Measurements from ENCODE around the gene SHLD1. TPM values are rescaled to one million over a fixed set of nuclear protein-coding genes. Genes with fewer than 3 reads are reported as not detected.

The SHLD1 gene
- total RNA-seq, 1 experiment from 2014 or later: 2.4 TPM

GRCh38 chr20:5836569-5836968 lies 86.4 kb downstream of the SHLD1 start:
- intact Hi-C loops (cut with micrococcal nuclease): no loop called here
- Histone ChIP-seq H3K9me2 (ENCODE audit: insufficient read depth) (no peaks in the 10 kb centered on the region), H3K36me3 (ENCODE audit: control insufficient read depth in 1 of 2, insufficient read depth in 2 of 2, low read length in 2 of 2) (no peaks in the 10 kb centered on the region), H3K9me3 (ENCODE audit: control insufficient read depth in 1 of 2, insufficient read depth in 1 of 2, low read depth in 1 of 2, low read length in 2 of 2) (no peaks in the 10 kb centered on the region), H3K9ac (ENCODE audit: low read length) (no peak overlapping the region), H4K20me1 (ENCODE audit: insufficient read depth) (no peaks in the 10 kb centered on the region), H3K27me3 (ENCODE audit: insufficient read depth, low read length) (no peaks in the 10 kb centered on the region), H3K27ac (ENCODE audit: low read depth, low read length) (no peak overlapping the region), H2AFZ (ENCODE audit: low read depth, low read length, poor library complexity, severe bottlenecking) (no peak overlapping the region), H3K79me2 (ENCODE audit: insufficient read depth, low read length) (no peaks in the 10 kb centered on the region), H3K4me2 (ENCODE audit: low read length) (no peak overlapping the region), H3K4me1 (ENCODE audit: control insufficient read depth in 1 of 2, insufficient read depth in 2 of 2, low read length in 2 of 2) (peaks cover 14% of the 10 kb centered on the region in 2 experiments), H3K4me3 (replicated peaks in 1 of 2; ENCODE audit: low read depth in 1 of 2, low read length in 2 of 2) (no peak overlapping the region)
- RAD21 ChIA-PET (ENCODE audit: low non-redundant PET in 1 of 2, low total read pairs in 2 of 2, uncharacterized antibody in 2 of 2, unreplicated experiment in 2 of 2): no interaction called here
- TF ChIP-seq TCF7L2 (IDR thresholded peaks at IDR 0.05; ENCODE audit: borderline replicate concordance, extremely low read depth, insufficient read depth, insufficient read length): no peak
- no peak for TF ChIP-seq EZH2phosphoT487 (IDR thresholded peaks at IDR 0.05; ENCODE audit: borderline replicate concordance)
- no peak for TF ChIP-seq EZH2 (IDR thresholded peaks at IDR 0.05)
- TF ChIP-seq RAD21 (IDR thresholded peaks at IDR 0.05; ENCODE audit: low read depth): no peak
- TF ChIP-seq POLR2AphosphoS5 (IDR thresholded peaks at IDR 0.05; ENCODE audit: low read depth, low read length): no peak
- POLR2A ChIA-PET: interaction anchor here (0.8 kb wide), 1 partner anchor 20 kb away, joined by 4 read pairs; no protein-coding TSS in a partner anchor
- DNase-seq (ENCODE audit: low read depth, low spot score) (no peak), ATAC-seq (no peak)
- BruUV-seq (replicated peaks): no TSS peak
- CTCF ChIA-PET: no interaction called here

GRCh38 chr20:5840411-5841002 lies 90.3 kb downstream of the SHLD1 start:
- BruUV-seq (replicated peaks): no TSS peak
- POLR2A ChIA-PET: no interaction called here
- intact Hi-C loops (cut with micrococcal nuclease): no loop called here
- CTCF ChIA-PET: no interaction called here
- peaks cover 14 to 16% of the 10 kb centered on the region in 2 experiments; a peak in 3 of 4 replicates for H3K4me1 ChIP-seq (ENCODE audit: control insufficient read depth in 1 of 2, insufficient read depth in 2 of 2, low read length in 2 of 2)
- H4K20me1 ChIP-seq (ENCODE audit: insufficient read depth): no peaks in the 10 kb centered on the region
- no peak overlapping the region for H3K9ac ChIP-seq (ENCODE audit: low read length)
- H3K27me3 ChIP-seq (ENCODE audit: insufficient read depth, low read length): no peaks in the 10 kb centered on the region
- RAD21 ChIA-PET (ENCODE audit: low non-redundant PET in 1 of 2, low total read pairs in 2 of 2, uncharacterized antibody in 2 of 2, unreplicated experiment in 2 of 2): no interaction called here
- no peaks in the 10 kb centered on the region for H3K79me2 ChIP-seq (ENCODE audit: insufficient read depth, low read length)
- H3K4me2 ChIP-seq (ENCODE audit: low read length): no peak overlapping the region
- H3K9me3 ChIP-seq (ENCODE audit: control insufficient read depth in 1 of 2, insufficient read depth in 1 of 2, low read depth in 1 of 2, low read length in 2 of 2): no peaks in the 10 kb centered on the region
- H2AFZ ChIP-seq (ENCODE audit: low read depth, low read length, poor library complexity, severe bottlenecking): no peak overlapping the region
- no peak for DNase-seq (ENCODE audit: low read depth, low spot score)
- TF ChIP-seq ZBTB33 (IDR thresholded peaks at IDR 0.05; ENCODE audit: extremely low read depth, insufficient replicate concordance, low read length): no peak
- TF ChIP-seq MAX (IDR thresholded peaks at IDR 0.05): no peak
- no peak for TF ChIP-seq ATF3 (IDR thresholded peaks at IDR 0.05)
- no peak for TF ChIP-seq POLR2AphosphoS5 (IDR thresholded peaks at IDR 0.05; ENCODE audit: low read depth, low read length)
- TF ChIP-seq TCF7L2 (IDR thresholded peaks at IDR 0.05; ENCODE audit: borderline replicate concordance, extremely low read depth, insufficient read depth, insufficient read length): no peak
- no peak for TF ChIP-seq FOSL1 (IDR thresholded peaks at IDR 0.05; ENCODE audit: low read depth)
- TF ChIP-seq RAD21 (IDR thresholded peaks at IDR 0.05; ENCODE audit: low read depth): no peak
- TF ChIP-seq ZFX (IDR thresholded peaks at IDR 0.05): no peak
- TF ChIP-seq EGR1 (IDR thresholded peaks at IDR 0.05; ENCODE audit: low read depth): no peak
- TF ChIP-seq CEBPB (IDR thresholded peaks at IDR 0.05; ENCODE audit: low read depth): no peak
- no peak for TF ChIP-seq YY1 (IDR thresholded peaks at IDR 0.05; ENCODE audit: extremely low read depth, insufficient replicate concordance, low read depth, low read length)
- no peak for TF ChIP-seq EZH2phosphoT487 (IDR thresholded peaks at IDR 0.05; ENCODE audit: borderline replicate concordance)
- no peak for TF ChIP-seq POLR2A (IDR thresholded peaks at IDR 0.05; ENCODE audit: borderline replicate concordance, extremely low read depth, insufficient read depth, insufficient read length)
- no peak overlapping the region for H3K4me3 ChIP-seq (replicated peaks in 1 of 2; ENCODE audit: low read depth in 1 of 2, low read length in 2 of 2)
- no peak overlapping the region for H3K27ac ChIP-seq (ENCODE audit: low read depth, low read length)
- no peak for ATAC-seq
- no peaks in the 10 kb centered on the region for H3K36me3 ChIP-seq (ENCODE audit: control insufficient read depth in 1 of 2, insufficient read depth in 2 of 2, low read length in 2 of 2)
- no peaks in the 10 kb centered on the region for H3K9me2 ChIP-seq (ENCODE audit: insufficient read depth)

All from HCT116 (cell line).